ENCODE results near the gene LMX1B.
A peak's percentile ranks its signal among the peaks of the same experiment; 100 is the strongest.
"Not testable (repeated sequence)": the region's sequence is repeated elsewhere in the genome, so short reads cannot be mapped to it uniquely, and the experiment has no call there.

The LMX1B gene

GRCh38 chr9:126633881-126634558 is 20.3 kb downstream of the LMX1B start:
- no peak for DNase-seq (ENCODE audit: low spot score)

GRCh38 chr9:126635061-126635460 is 21.3 kb downstream of the LMX1B start:
- DNase-seq (ENCODE audit: low spot score) = no peak

GRCh38 chr9:126635661-126636439 is 22.1 kb downstream of the LMX1B start:
- DNase-seq (ENCODE audit: low spot score) = no peak

GRCh38 chr9:126636983-126637798 is 23.5 kb downstream of the LMX1B start:
- no peak for DNase-seq (ENCODE audit: low spot score)

- DNase-seq (ENCODE audit: low spot score) = peak; percentile 30
Observed at GRCh38 chr9:126638571-126639132, 24.9 kb downstream of the LMX1B start.

GRCh38 chr9:126639318-126640000 is 25.7 kb downstream of the LMX1B start:
- no peak for DNase-seq (ENCODE audit: low spot score)

- no peak for DNase-seq (ENCODE audit: low spot score)
Observed at GRCh38 chr9:126641118-126641851, 27.6 kb downstream of the LMX1B start.

GRCh38 chr9:126642010-126642744 is 28.4 kb downstream of the LMX1B start:
- no peak for DNase-seq (ENCODE audit: low spot score)

GRCh38 chr9:126642839-126643238 is 29.1 kb downstream of the LMX1B start:
- no peak for DNase-seq (ENCODE audit: low spot score)

- DNase-seq (ENCODE audit: low spot score) = no peak
Observed at GRCh38 chr9:126643945-126644527, 30.3 kb downstream of the LMX1B start.

- no peak for DNase-seq (ENCODE audit: low spot score)
Observed at GRCh38 chr9:126646162-126646561, 32.4 kb downstream of the LMX1B start.

GRCh38 chr9:126647585-126648411 is 34.1 kb downstream of the LMX1B start:
- DNase-seq (ENCODE audit: low spot score) = no peak

- no peak for DNase-seq (ENCODE audit: low spot score)
Observed at GRCh38 chr9:126649477-126649876, 35.7 kb downstream of the LMX1B start.

GRCh38 chr9:126650404-126651341 is 36.9 kb downstream of the LMX1B start:
- no peak for DNase-seq (ENCODE audit: low spot score)

- no peak for DNase-seq (ENCODE audit: low spot score)
Observed at GRCh38 chr9:126652140-126652582, 38.4 kb downstream of the LMX1B start.

- no peak for DNase-seq (ENCODE audit: low spot score)
Observed at GRCh38 chr9:126654124-126654523, 40.4 kb downstream of the LMX1B start.

GRCh38 chr9:126656214-126656613 is 42.5 kb downstream of the LMX1B start:
- DNase-seq (ENCODE audit: low spot score) = not testable (repeated sequence)

Measured in SK-N-DZ (cell line).